OCI-LY7 (cell line): ENCODE data around the gene TRIM14. TPM values are rescaled to one million over a fixed set of nuclear protein-coding genes. Genes with fewer than 3 reads are reported as not detected.

Experiments
- BruUV-seq: library from RNA; stranded (reverse); fragments of 400-500 nt; replicated peaks from 2 replicates; lab custom pipeline; 2021; lab: Mats Ljungman, UMichigan
- CTCF ChIA-PET: fragments of 300-600 bp; sonication (Branson Sonifier 250); formaldehyde crosslinking; loops from one replicate; lab custom pipeline; 2022; ENCODE audit warnings: antibody characterized with exemption; ENCODE audit not compliant: unreplicated experiment; lab: Charles Lee
- POLR2A ChIA-PET: fragments of 300-600 bp; sonication (Branson Sonifier 250); formaldehyde crosslinking; loops from one replicate; lab custom pipeline; 2022; ENCODE audit warnings: antibody characterized with exemption; lab: Charles Lee
- DNase-seq: peaks from one replicate; pipeline ENCODE4 v3.0.0-alpha.2; 2015; ENCODE audit warnings: low spot score
- H2AFZ ChIP-seq: fragments of 200-600 bp; sonication (generic), shearing (Covaris generic); 2 replicates; pipeline ENCODE4 v1.6.1; 2014; ENCODE audit warnings: mild to moderate bottlenecking, antibody characterized with exemption, low read length, moderate library complexity
- H3K27ac ChIP-seq: fragments of 200-600 bp; sonication (generic); 2 replicates; pipeline ENCODE4 v1.5.1; 2014; ENCODE audit warnings: mixed run types, low read depth, mild to moderate bottlenecking, moderate library complexity, low read length, inconsistent platforms; ENCODE audit not compliant: poor library complexity, severe bottlenecking
- H3K36me3 ChIP-seq: fragments of 200-600 bp; sonication (generic); 2 replicates; pipeline ENCODE4 v1.6.1; 2014; ENCODE audit warnings: mild to moderate bottlenecking, antibody characterized with exemption, low read length, moderate library complexity, mixed read lengths; ENCODE audit not compliant: insufficient read depth
- H3K4me1 ChIP-seq: fragments of 200-600 bp; sonication (generic); 2 replicates; pipeline ENCODE4 v1.5.1; 2014; ENCODE audit warnings: mild to moderate bottlenecking, low read length; ENCODE audit not compliant: insufficient read depth, poor library complexity, severe bottlenecking
- H3K4me2 ChIP-seq: fragments of 200-600 bp; sonication (generic); 2 replicates; pipeline ENCODE4 v1.6.1; 2014; ENCODE audit warnings: mild to moderate bottlenecking, low read length
- H3K4me3 ChIP-seq: fragments of 200-600 bp; sonication (generic); 2 replicates; pipeline ENCODE4 v1.5.1; 2014; ENCODE audit warnings: mild to moderate bottlenecking, low read depth, low read length; ENCODE audit not compliant: poor library complexity, severe bottlenecking
- H3K79me2 ChIP-seq: fragments of 200-600 bp; sonication (generic); 2 replicates; pipeline ENCODE4 v1.6.1; 2016; ENCODE audit warnings: low read depth, mild to moderate bottlenecking, low read length, moderate library complexity, mixed read lengths; ENCODE audit not compliant: insufficient read depth
- H3K9me2 ChIP-seq: fragments of 200-600 bp; sonication (generic); 2 replicates; pipeline ENCODE4 v1.6.1; 2016; ENCODE audit warnings: mild to moderate bottlenecking, low read length, mixed read lengths; ENCODE audit not compliant: insufficient read depth
- H3K9me3 ChIP-seq: fragments of 200-600 bp; sonication (generic); 2 replicates; pipeline ENCODE4 v1.6.1; 2014; ENCODE audit warnings: mild to moderate bottlenecking, mixed run types, low read length, mixed read lengths
- H4K20me1 ChIP-seq: fragments of 200-600 bp; sonication (generic); 2 replicates; pipeline ENCODE4 v1.6.1; 2014; ENCODE audit warnings: mild to moderate bottlenecking, antibody characterized with exemption, low read length, moderate library complexity, mixed read lengths; ENCODE audit not compliant: insufficient read depth
- EZH2phosphoT487 ChIP-seq: fragments of 200-600 bp; sonication (generic); IDR thresholded peaks from 2 replicates; pipeline ENCODE4 v1.6.1; 2018; ENCODE audit warnings: low read depth, borderline replicate concordance, mild to moderate bottlenecking, mixed run types, antibody characterized with exemption, low read length, moderate library complexity, mixed read lengths
- intact Hi-C: fragments of 100-400 bp; cut with micrococcal nuclease; formaldehyde crosslinking; loops from one replicate; pipeline ENCODE4 v1.10.0; 2022; ENCODE audit not compliant: unreplicated experiment
- total RNA-seq, 2 experiments: library from RNA; depleted of rRNA in 1 of 2; stranded (reverse); fragments of >200 nt in 1 of 2; shearing (Covaris generic) in 1 of 2; gene quantifications; 2 replicates each; pipeline ENCODE4 v1.2.3, GENCODE V29; 2014 to 2022
- TF ChIP-seq, protein P1 (sequence below): fragments of 200-600 bp; sonication (generic); conservative IDR thresholded peaks from 2 replicates; pipeline ENCODE4 v1.5.1; 2014; ENCODE audit warnings: mild to moderate bottlenecking, antibody characterized with exemption, low read length, moderate library complexity, mixed read lengths

TRIM14 gene
- total RNA-seq, 2 experiments from 2014 or later: 21.4 to 26.0 TPM

GRCh38 chr9:98040212-98040611 is 78.8 kb downstream of the TRIM14 start:
- peak overlapping the region; percentile 42 for H3K4me3 ChIP-seq
- peaks cover 52% of the 10 kb centered on the region for H3K4me1 ChIP-seq

GRCh38 chr9:98039607-98040017 is 79.4 kb downstream of the TRIM14 start:
- H3K36me3 ChIP-seq: no peaks in the 10 kb centered on the region
- H2AFZ ChIP-seq: peak overlapping the region; percentile 89
- TF ChIP-seq, protein P1, sequence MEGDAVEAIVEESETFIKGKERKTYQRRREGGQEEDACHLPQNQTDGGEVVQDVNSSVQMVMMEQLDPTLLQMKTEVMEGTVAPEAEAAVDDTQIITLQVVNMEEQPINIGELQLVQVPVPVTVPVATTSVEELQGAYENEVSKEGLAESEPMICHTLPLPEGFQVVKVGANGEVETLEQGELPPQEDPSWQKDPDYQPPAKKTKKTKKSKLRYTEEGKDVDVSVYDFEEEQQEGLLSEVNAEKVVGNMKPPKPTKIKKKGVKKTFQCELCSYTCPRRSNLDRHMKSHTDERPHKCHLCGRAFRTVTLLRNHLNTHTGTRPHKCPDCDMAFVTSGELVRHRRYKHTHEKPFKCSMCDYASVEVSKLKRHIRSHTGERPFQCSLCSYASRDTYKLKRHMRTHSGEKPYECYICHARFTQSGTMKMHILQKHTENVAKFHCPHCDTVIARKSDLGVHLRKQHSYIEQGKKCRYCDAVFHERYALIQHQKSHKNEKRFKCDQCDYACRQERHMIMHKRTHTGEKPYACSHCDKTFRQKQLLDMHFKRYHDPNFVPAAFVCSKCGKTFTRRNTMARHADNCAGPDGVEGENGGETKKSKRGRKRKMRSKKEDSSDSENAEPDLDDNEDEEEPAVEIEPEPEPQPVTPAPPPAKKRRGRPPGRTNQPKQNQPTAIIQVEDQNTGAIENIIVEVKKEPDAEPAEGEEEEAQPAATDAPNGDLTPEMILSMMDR: no peak
- no peak for TF ChIP-seq EZH2phosphoT487
- peak overlapping the region; percentile 64 for H3K4me2 ChIP-seq
- BruUV-seq: no TSS peak
- intact Hi-C loops: no loop called here
- H3K27ac ChIP-seq: peak overlapping the region; percentile 34
- H3K9me3 ChIP-seq: 0 out of 2 replicates have a peak, but pooled peaks cover under 1% of the 10 kb centered on the region
- ChIA-PET POLR2A (interaction anchor here (0.6 to 1.5 kb wide), 6 partner anchors 34 to 258 kb away, joined by 3 to 6 read pairs (median 4); partner anchors contain the start of gene TRMO), CTCF (interaction anchor here (0.6 kb wide), 1 partner anchor 105 kb away, joined by 5 read pairs; no protein-coding TSS in a partner anchor)
- peaks cover 50% of the 10 kb centered on the region for H3K4me1 ChIP-seq
- H3K4me3 ChIP-seq: peak overlapping the region; percentile 42
- H3K9me2 ChIP-seq: no peaks in the 10 kb centered on the region
- no peaks in the 10 kb centered on the region for H4K20me1 ChIP-seq
- DNase-seq: peak; percentile 24
- no peaks in the 10 kb centered on the region for H3K79me2 ChIP-seq

More at GRCh38 chr9:98040212-98040611, 78.8 kb downstream of the TRIM14 start:
- H2AFZ ChIP-seq: peak overlapping the region; percentile 89
- TF ChIP-seq EZH2phosphoT487: no peak
- TF ChIP-seq, protein P1: no peak
- DNase-seq: peak; percentile 28
- CTCF ChIA-PET: no interaction called here
- peak overlapping the region; percentile 64 for H3K4me2 ChIP-seq
- H3K9me3 ChIP-seq: 0 out of 2 replicates have a peak, but pooled peaks cover 4% of the 10 kb centered on the region
- no peaks in the 10 kb centered on the region for H3K79me2 ChIP-seq
- intact Hi-C loops: no loop called here
- POLR2A ChIA-PET: interaction anchor here (0.6 to 1.5 kb wide), 6 partner anchors 16 to 116 kb away, joined by 3 to 7 read pairs (median 3); partner anchors contain the start of gene NANS
- no peaks in the 10 kb centered on the region for H4K20me1 ChIP-seq
- no peaks in the 10 kb centered on the region for H3K36me3 ChIP-seq
- no TSS peak for BruUV-seq
- no peaks in the 10 kb centered on the region for H3K9me2 ChIP-seq
- no peak overlapping the region for H3K27ac ChIP-seq

GRCh38 chr9:98038958-98039357 is 80.1 kb downstream of the TRIM14 start:
- ChIA-PET CTCF (interaction anchor here (0.6 kb wide), 1 partner anchor 808 kb away, joined by 8 read pairs; no protein-coding TSS in a partner anchor), POLR2A (interaction anchor here (0.5 to 2.4 kb wide), 7 partner anchors 12 to 258 kb away, joined by 3 to 17 read pairs (median 4); partner anchors contain the start of genes ANP32B and TRMO)
- intact Hi-C loops: no loop called here
- peak overlapping the region; percentile 64 for H3K4me2 ChIP-seq
- H3K4me1 ChIP-seq: peaks cover 51% of the 10 kb centered on the region
- DNase-seq: peak; percentile 75
- BruUV-seq: no TSS peak
- TF ChIP-seq EZH2phosphoT487: no peak
- TF ChIP-seq, protein P1: peak; percentile 60
- H3K79me2 ChIP-seq: no peaks in the 10 kb centered on the region
- H3K27ac ChIP-seq: peak overlapping the region; percentile 34
- H3K9me3 ChIP-seq: no peaks in the 10 kb centered on the region
- H3K9me2 ChIP-seq: no peaks in the 10 kb centered on the region
- peak overlapping the region; percentile 42 for H3K4me3 ChIP-seq
- no peaks in the 10 kb centered on the region for H3K36me3 ChIP-seq
- H4K20me1 ChIP-seq: no peaks in the 10 kb centered on the region
- peak overlapping the region; percentile 89 for H2AFZ ChIP-seq
